ENCODE data around the gene ANO7. TPM values are rescaled to one million over a fixed set of nuclear protein-coding genes. Genes with fewer than 3 reads are reported as not detected.

Gene ANO7
- total RNA-seq, 1 donor from 2014 or later: 3.8 TPM

DNA sequence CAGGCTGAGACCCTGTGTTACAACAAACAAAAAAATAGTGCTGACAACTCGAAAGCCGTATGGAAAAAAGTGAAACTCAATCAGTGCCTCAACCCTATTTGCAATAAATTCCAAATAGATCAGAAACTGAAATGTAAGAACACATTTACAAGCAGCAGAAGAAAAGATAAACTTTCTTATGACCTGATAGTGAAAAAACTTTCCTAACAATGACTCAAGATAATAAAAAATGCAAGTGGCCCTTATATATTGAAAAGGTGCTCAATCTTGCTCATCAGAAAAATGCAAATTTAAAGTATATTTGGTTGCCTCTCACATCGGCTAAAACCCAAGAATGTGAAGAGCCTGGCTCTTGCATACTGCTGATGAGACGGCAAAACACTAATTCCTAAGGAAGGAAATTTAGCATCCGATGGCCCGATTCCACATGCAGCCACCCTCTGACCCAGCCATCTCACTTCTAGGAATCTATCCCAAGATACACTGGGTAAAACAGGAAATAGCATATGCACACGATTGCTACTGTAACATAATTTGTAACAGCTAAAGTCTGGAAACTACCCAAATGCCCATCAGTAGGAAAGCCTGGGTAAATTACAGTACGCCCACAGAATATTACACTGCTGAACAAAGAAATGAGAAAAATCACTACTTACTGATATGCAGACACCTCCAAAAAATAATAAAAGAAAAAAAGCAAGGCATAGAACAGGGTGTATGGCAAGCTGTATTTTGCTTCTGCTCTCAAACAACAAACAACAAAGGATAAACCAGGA is 70.2 kb downstream of the ANO7 start:
- DNase-seq (ENCODE audit: low spot score): no peak
- intact Hi-C loops (cut with DNase I): no loop called here
- ATAC-seq: no peak

DNA sequence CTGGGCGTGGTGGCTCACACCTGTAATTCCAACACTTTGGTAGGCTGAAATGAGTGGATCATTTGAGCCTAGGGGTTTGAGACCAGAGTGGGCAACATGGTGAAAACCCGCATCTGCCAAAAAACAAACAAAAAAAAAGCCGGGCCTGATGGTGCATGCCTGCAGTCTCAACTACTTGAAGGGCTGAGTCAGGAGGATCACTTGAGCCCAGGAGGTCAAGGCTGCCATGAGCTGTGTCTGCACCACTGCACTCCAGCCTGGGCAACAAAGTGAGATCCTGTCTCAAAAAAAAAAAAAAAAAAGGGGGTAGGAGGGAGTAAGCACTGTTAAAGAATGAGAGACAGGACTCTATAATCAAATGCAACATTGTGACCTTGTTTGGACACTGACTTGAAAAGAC is 72.4 kb downstream of the ANO7 start:
- ATAC-seq: no peak
- no peak for DNase-seq (ENCODE audit: low spot score)
- intact Hi-C loops (cut with DNase I): no loop called here

DNA sequence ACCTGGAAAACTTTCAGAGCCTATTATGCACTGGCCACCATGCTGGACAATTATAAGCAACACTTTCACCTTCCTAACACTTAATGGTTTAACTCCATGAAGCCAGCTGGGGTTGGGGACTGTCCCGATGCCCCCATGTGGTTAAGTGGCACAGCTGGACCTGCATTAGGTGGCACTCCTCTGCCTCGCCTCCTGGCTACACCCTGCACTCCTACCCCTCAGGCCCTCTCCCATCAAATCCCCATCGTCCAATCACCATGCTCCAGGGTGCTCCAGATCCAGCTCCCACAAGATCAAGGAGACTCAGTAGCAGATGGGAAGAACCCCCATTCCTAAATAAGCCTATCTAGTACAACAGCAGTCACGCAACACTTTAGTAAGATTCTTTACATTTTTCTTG is 73.2 kb downstream of the ANO7 start:
- intact Hi-C loops (cut with DNase I): no loop called here
- ATAC-seq (no peak), DNase-seq (ENCODE audit: low spot score) (no peak)

- DNase-seq (ENCODE audit: low spot score) (no peak), ATAC-seq (no peak)
- intact Hi-C loops (cut with DNase I): no loop called here
These were observed 74.6 kb downstream of the ANO7 start for GRCh38 chr2:241263061-241263460.

DNA sequence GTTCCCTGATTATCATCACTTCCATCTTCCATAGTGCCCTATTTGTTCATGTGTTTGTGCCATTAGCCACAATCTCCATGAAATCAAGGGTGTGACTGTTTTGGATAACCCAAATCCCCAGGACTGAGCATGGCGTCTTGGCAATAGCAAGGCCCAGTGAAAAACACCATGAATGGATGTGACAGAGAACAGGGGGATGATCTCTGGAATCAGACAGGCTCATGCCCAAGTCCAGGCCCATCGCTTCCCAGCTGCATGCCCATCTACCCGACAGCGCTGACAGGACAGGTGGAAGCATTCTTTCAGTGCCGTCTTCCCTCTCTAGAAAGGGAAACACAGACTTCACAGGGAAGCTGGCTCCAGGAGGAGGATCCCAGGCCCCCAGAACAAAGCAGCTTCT is 77.0 kb downstream of the ANO7 start:
- DNase-seq (ENCODE audit: low spot score) (no peak), ATAC-seq (no peak)
- intact Hi-C loops (cut with DNase I): no loop called here

DNA sequence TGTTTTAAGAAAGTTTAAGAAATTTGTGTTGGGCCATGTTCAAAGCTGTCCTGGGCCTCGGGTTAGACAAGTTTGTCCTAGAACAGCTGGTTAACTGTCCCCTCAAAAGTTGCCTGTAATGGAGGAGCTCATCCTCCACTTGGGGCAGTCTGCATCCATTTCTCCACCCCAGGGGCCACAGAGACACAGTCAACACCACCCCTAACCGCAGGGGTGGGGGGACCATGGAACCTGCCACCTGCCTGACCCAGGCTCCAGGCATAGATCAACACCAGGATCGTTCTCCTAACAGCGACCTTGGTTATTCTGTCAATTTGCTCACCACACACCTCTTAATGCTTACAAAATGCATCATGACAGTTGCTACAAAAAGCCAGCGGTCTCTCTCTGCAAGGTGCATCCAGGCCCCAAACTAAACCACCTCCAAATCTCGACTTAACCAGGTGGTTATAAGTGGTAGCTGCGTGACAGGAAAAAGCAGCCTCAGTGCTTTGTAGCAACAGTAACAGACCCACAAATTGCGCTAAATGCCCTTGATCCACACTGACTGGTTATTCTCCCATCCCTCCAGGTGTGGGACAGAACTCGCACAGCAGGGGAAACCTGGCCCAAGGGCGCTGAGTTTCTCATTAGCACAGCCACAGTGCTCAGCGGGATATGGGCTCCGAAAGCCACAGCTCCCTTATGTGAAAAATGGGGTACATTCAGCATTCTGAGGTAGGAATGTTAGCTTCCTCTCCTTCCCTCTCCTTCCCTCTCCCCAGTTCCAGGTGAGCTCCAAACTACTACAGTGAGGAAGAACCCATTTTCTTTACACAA is 79.0 kb downstream of the ANO7 start:
- ATAC-seq: no peak
- intact Hi-C loops (cut with DNase I): no loop called here

DNA sequence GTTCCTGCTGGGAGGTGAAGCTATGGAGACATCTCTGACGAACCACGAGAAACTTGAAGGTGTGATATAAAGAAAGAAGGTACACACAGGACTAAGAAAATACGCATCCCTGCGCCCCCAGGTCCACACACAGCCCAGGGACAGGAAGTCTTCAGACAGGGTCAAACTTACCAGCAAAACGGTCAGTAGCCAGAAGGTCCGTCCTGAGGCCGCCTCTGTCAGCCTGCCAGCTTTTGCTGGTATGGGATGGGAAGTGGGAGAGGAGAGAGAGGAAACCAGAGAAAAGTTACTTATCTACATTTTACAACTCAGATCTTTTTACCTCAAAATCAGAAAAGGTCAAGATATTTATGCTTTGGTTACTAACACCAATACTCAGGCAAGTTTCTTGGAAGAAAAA is 79.8 kb downstream of the ANO7 start:
- ATAC-seq: no peak
- no peak for DNase-seq (ENCODE audit: low spot score)
- intact Hi-C loops (cut with DNase I): no loop called here

More for the DNA sequence above, 79.0 kb downstream of the ANO7 start:
- no peak for DNase-seq (ENCODE audit: low spot score)

GRCh38 chr2:241268716-241269445 is 80.4 kb downstream of the ANO7 start:
- ATAC-seq (no peak), DNase-seq (ENCODE audit: low spot score) (no peak)
- intact Hi-C loops (cut with DNase I): no loop called here

- no peak for ATAC-seq
- intact Hi-C loops (cut with DNase I): no loop called here
These were observed 81.4 kb downstream of the ANO7 start for GRCh38 chr2:241269707-241270520.

GRCh38 chr2:241270531-241270930 is 82.1 kb downstream of the ANO7 start:
- intact Hi-C loops (cut with DNase I): no loop called here
- DNase-seq (ENCODE audit: low spot score) (no peak), ATAC-seq (no peak)

More at GRCh38 chr2:241269707-241270520, 81.4 kb downstream of the ANO7 start:
- DNase-seq (ENCODE audit: low spot score): no peak

- intact Hi-C loops (cut with DNase I): no loop called here
- ATAC-seq (peak; percentile 90), DNase-seq (ENCODE audit: low spot score) (peak; percentile 88)
These were observed 83.3 kb downstream of the ANO7 start for GRCh38 chr2:241271706-241272302.

DNA sequence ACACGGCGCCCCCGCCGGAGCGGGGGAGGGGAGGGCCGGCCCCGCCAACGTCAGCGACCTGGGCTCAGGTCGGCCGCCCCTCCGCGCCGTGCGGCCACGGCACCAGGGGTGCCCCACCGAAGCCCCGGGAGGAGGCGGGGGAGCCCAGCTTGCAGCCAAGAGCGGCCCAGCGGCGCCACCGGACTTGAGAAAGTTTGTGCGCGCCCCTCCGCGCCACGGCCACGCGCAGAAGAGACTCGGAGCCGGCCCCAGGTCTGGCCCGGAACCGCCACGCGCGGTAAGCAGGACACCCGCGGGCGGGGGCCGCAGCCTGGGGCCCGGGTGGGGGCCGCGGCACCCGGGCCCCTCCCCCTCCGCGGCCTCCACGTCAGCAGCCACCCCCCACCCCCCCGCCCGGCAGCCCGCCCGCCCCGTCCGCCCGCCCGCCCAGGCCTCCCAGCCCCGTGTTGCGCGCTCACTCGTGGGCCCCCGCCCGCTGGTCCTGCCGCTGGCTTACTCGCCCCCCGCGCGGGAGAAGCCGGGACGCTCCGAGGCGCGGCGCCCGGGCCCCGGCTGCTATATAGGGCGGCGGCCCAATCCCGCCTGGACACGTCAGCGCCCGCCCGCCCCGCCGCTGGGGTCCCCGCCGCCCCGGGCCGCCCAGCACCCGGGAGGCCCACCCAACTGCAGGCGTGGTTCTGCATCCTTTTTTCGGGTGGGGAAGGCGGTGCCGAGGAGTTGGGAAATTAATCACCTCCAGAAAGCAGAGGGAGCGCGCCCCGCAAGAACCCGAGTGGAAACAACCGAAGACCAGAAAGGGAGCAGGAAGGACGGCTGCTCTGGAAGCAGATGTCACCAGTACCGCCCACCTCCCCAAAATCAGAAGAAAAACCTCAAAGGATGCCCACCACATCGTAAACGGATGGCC is 84.1 kb downstream of the ANO7 start:
- intact Hi-C loops (cut with DNase I): no loop called here
- ATAC-seq: peak; percentile 90
- DNase-seq (ENCODE audit: low spot score): peak; percentile 86

DNA sequence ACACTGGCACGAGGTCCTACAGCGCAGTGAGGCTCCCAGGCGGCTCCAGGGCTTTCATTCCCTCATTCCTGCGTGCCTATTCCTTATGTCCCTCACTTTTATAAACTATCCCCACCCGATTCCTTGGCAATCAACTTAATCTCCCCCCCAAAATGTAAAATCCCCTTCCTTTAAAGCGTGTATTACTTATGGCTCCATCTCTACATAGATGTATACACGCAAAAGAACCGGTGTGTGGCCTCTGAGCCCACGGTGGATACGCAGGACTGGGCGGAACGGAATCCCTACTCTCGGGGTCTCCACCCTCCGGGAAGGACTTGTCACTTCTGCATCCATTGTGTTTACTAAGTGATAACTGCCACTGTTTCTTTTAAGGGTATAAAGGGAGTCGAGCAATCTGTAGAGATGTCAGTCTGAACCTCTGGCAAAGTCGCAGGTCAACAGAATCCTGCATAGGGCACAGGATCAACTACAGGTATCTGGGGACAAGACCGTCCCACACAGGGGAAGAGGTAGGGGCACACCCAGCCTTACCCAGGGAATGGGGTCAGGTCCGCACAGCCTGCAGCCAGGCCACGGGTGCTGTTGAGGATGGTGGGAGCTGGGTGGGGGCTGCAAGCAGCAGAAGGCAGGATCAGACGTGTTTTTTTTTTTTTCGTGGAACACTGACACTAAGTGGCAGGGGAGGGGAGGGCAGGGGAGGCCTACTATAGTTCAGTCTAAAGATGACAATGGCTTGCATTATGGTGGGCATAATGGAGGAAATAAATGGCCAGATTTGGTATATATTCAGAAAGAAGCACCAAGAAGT is 84.9 kb downstream of the ANO7 start:
- DNase-seq (ENCODE audit: low spot score): no peak
- ATAC-seq: peak; percentile 20
- intact Hi-C loops (cut with DNase I): no loop called here

- ATAC-seq (no peak), DNase-seq (ENCODE audit: low spot score) (no peak)
- intact Hi-C loops (cut with DNase I): no loop called here
These were observed 85.7 kb downstream of the ANO7 start for GRCh38 chr2:241274127-241274526.

All from sciatic nerve (tissue), 2 donors.